ENCODE data around the gene PPM1M.

DNA sequence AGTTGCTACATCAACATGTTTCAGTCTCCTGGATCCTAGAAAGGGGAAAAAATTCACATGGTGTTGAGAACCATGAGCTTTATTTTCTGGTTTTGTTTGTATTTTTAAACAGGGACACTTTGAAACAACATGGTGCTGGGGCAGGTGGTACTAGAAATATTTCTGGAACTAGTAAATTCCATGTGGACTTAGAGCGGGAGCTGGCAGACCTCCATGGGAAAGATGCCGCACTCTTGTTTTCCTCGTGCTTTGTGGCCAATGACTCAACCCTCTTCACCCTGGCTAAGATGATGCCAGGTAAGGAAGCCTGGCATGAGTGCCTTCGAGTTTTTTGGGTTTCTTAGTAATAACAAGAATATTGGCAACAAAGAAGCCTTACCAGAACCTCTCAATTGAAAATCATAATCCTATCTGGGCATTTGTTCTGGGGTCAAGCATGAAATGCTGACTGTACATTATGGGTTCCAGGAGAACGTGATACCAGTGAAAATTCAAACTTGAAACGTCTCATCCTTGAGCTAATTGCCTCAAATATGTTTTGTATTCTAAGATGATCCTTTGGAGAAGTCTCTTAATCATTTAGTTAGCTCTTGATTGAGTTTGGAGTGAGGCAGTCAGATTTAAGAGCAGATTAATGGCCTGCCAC, 39.7 kb upstream of the PPM1M start:
- TF ChIP-seq EP300 (IDR thresholded peaks at IDR 0.05; ENCODE audit: borderline replicate concordance) = no peak
- TF ChIP-seq TAF1 (IDR thresholded peaks at IDR 0.05; ENCODE audit: low read depth) = no peak

Measured in Ishikawa (cell line).